BLaER1 (cell line): ENCODE data around the gene TBC1D22A.
"Not testable (repeated sequence)": the region's sequence is repeated elsewhere in the genome, so short reads cannot be mapped to it uniquely, and the experiment has no call there.

ENCODE experiments used
- H3K27ac ChIP-seq: shearing (Covaris generic); formaldehyde crosslinking; 2 replicates; pipeline ENCODE4 v1.8.1; 2022
- H3K27me3 ChIP-seq: shearing (Covaris generic); formaldehyde crosslinking; 2 replicates; pipeline ENCODE4 v1.8.1; 2022
- H3K36me3 ChIP-seq: shearing (Covaris generic); formaldehyde crosslinking; 2 replicates; pipeline ENCODE4 v1.8.1; 2022
- H3K4me1 ChIP-seq: shearing (Covaris generic); formaldehyde crosslinking; 2 replicates; pipeline ENCODE4 v1.8.1; 2022
- H3K4me2 ChIP-seq: shearing (Covaris generic); formaldehyde crosslinking; 2 replicates; pipeline ENCODE4 v1.8.1; 2022
- H3K4me3 ChIP-seq: shearing (Covaris generic); formaldehyde crosslinking; 2 replicates; pipeline ENCODE4 v1.8.1; 2022
- H3K9ac ChIP-seq: shearing (Covaris generic); formaldehyde crosslinking; 2 replicates; pipeline ENCODE4 v1.8.1; 2022
- H3K9me3 ChIP-seq: shearing (Covaris generic); formaldehyde crosslinking; 2 replicates; pipeline ENCODE4 v1.8.1; 2022
- H4K20me1 ChIP-seq: shearing (Covaris generic); formaldehyde crosslinking; 2 replicates; pipeline ENCODE4 v1.8.1; 2022
- Cebpa-rat ChIP-seq: shearing (Covaris generic); IDR thresholded peaks from 2 replicates; pipeline ENCODE4 v1.8.1; 2022

TBC1D22A gene

GRCh38 chr22:47045691-47046410, 283.4 kb downstream of the TBC1D22A start:
- Histone ChIP-seq H3K27me3 (no peaks in the 10 kb centered on the region), H3K27ac (no peak overlapping the region), H3K4me2 (no peak overlapping the region), H3K9me3 (no peaks in the 10 kb centered on the region), H3K4me1 (peaks cover 46% of the 10 kb centered on the region), H3K36me3 (peaks cover 21% of the 10 kb centered on the region; the same call in 1 of the 2 replicates), H3K4me3 (no peak overlapping the region), H3K9ac (no peak overlapping the region), H4K20me1 (peaks cover 100% of the 10 kb centered on the region)
- TF ChIP-seq Cebpa-rat = no peak

- H4K20me1 ChIP-seq = peaks cover 100% of the 10 kb centered on the region
- H3K27ac ChIP-seq = no peak overlapping the region
- peaks cover 53% of the 10 kb centered on the region for H3K4me1 ChIP-seq
- H3K36me3 ChIP-seq = peaks cover 15% of the 10 kb centered on the region; the same call in 1 of the 2 replicates
- no peak overlapping the region for H3K4me2 ChIP-seq
- H3K9me3 ChIP-seq = no peaks in the 10 kb centered on the region
- H3K9ac ChIP-seq = no peak overlapping the region
- no peak overlapping the region for H3K4me3 ChIP-seq
- H3K27me3 ChIP-seq = no peaks in the 10 kb centered on the region
- TF ChIP-seq Cebpa-rat = no peak
Observed at GRCh38 chr22:47046411-47047065, 284.1 kb downstream of the TBC1D22A start.

GRCh38 chr22:47047321-47048122, 285.1 kb downstream of the TBC1D22A start:
- Histone ChIP-seq H3K36me3 (peaks cover 15% of the 10 kb centered on the region; the same call in 1 of the 2 replicates), H3K4me2 (no peak overlapping the region), H3K9ac (no peak overlapping the region), H4K20me1 (peaks cover 100% of the 10 kb centered on the region), H3K4me3 (no peak overlapping the region), H3K27ac (no peak overlapping the region), H3K4me1 (peaks cover 62% of the 10 kb centered on the region), H3K9me3 (no peaks in the 10 kb centered on the region), H3K27me3 (no peaks in the 10 kb centered on the region)
- TF ChIP-seq Cebpa-rat = no peak

GRCh38 chr22:47048123-47049077, 285.9 kb downstream of the TBC1D22A start:
- TF ChIP-seq Cebpa-rat = no peak
- H3K36me3 ChIP-seq = peaks cover 24% of the 10 kb centered on the region; the same call in 1 of the 2 replicates
- no peaks in the 10 kb centered on the region for H3K27me3 ChIP-seq
- H3K9ac ChIP-seq = no peak overlapping the region
- peaks cover 59% of the 10 kb centered on the region for H3K4me1 ChIP-seq
- H3K9me3 ChIP-seq = no peaks in the 10 kb centered on the region
- peaks cover 100% of the 10 kb centered on the region for H4K20me1 ChIP-seq
- no peak overlapping the region for H3K27ac ChIP-seq
- no peak overlapping the region for H3K4me2 ChIP-seq
- no peak overlapping the region for H3K4me3 ChIP-seq

GRCh38 chr22:47049078-47049624, 286.7 kb downstream of the TBC1D22A start:
- Histone ChIP-seq H3K9ac (no peak overlapping the region), H3K4me2 (no peak overlapping the region), H3K4me3 (no peak overlapping the region), H3K36me3 (peaks cover 31% of the 10 kb centered on the region; the same call in 1 of the 2 replicates), H3K4me1 (peaks cover 51% of the 10 kb centered on the region), H4K20me1 (peaks cover 98% of the 10 kb centered on the region), H3K27ac (no peak overlapping the region), H3K9me3 (no peaks in the 10 kb centered on the region), H3K27me3 (no peaks in the 10 kb centered on the region)
- no peak for TF ChIP-seq Cebpa-rat

GRCh38 chr22:47049736-47050400, 287.4 kb downstream of the TBC1D22A start:
- not testable (repeated sequence) for H3K27ac ChIP-seq

GRCh38 chr22:47050401-47051051, 288.1 kb downstream of the TBC1D22A start:
- no peaks in the 10 kb centered on the region for H3K27me3 ChIP-seq
- no peak for TF ChIP-seq Cebpa-rat
- H3K4me1 ChIP-seq = peaks cover 43% of the 10 kb centered on the region
- H3K4me2 ChIP-seq = peak overlapping the region; percentile 68
- no peak overlapping the region for H3K4me3 ChIP-seq
- no peaks in the 10 kb centered on the region for H3K9me3 ChIP-seq
- H4K20me1 ChIP-seq = peaks cover 98% of the 10 kb centered on the region
- H3K9ac ChIP-seq = 0 out of 2 replicates have a peak overlapping the region, but pooled peaks have one; percentile 34
- H3K36me3 ChIP-seq = peaks cover 41% of the 10 kb centered on the region; the same call in 1 of the 2 replicates
- H3K27ac ChIP-seq = no peak overlapping the region

More at GRCh38 chr22:47049736-47050400, 287.4 kb downstream of the TBC1D22A start:
- Histone ChIP-seq H3K4me1 (peaks cover 44% of the 10 kb centered on the region), H4K20me1 (peaks cover 98% of the 10 kb centered on the region), H3K36me3 (peaks cover 38% of the 10 kb centered on the region; the same call in 1 of the 2 replicates), H3K4me2 (peak overlapping the region; percentile 68; the same call in 1 of the 2 replicates)
- H3K9me3 ChIP-seq, H3K27me3 ChIP-seq, H3K4me3 ChIP-seq, H3K9ac ChIP-seq: not testable (repeated sequence)
